CD4-positive, alpha-beta T cell treated with Interferon alpha-2 for 1 hour (primary cell): ENCODE data around the gene EFNA5.
"Not testable (repeated sequence)": the region's sequence is repeated elsewhere in the genome, so short reads cannot be mapped to it uniquely, and the experiment has no call there.

ENCODE experiments used
- DNase-seq, 2 donors: peaks; one replicate each; pipeline ENCODE4 v3.0.0-alpha.2; 2020 to 2022

Gene EFNA5

DNA sequence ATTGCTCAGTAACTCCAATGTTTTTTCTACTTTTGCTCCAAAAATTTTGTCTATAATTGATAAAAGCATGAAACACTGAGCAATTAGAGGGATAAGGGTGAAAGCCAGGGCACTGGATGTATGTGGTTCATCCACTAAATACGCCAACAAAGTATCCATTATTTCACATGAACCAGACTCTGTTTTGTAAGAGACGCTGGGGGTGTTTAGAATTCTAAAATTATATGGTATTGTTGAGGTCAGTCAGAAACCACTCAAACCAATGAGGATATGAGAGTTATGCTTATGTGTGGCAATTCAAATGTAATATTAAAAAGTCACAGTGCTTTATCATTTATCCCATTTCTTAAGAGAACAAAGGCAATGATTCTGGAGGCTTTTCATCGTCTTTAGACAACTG, 220.2 kb downstream of the EFNA5 start:
- no peak for DNase-seq

DNA sequence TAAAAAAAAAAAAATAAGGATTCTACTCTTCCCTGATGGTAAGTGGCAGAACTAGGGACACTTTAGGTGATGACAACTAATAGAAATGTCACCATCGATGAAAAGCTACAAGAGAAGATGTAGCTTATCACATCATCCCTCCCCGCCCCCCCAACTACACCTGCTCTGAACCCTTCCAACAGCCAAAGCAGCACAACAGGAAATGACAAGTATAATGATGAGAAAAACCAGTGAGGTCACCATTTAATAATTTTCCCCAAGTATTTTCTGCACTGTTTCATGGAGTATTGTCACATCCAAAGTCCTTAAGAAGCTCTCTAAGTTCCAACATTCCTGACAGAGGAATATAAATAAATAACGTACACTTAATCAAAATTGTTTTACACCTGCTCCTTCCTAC, 221.4 kb downstream of the EFNA5 start:
- no peak for DNase-seq

- DNase-seq = no peak
These were observed 223.2 kb downstream of the EFNA5 start for GRCh38 chr5:107447587-107447986.

- DNase-seq = no peak
These were observed 223.8 kb downstream of the EFNA5 start for GRCh38 chr5:107446972-107447371.

DNA sequence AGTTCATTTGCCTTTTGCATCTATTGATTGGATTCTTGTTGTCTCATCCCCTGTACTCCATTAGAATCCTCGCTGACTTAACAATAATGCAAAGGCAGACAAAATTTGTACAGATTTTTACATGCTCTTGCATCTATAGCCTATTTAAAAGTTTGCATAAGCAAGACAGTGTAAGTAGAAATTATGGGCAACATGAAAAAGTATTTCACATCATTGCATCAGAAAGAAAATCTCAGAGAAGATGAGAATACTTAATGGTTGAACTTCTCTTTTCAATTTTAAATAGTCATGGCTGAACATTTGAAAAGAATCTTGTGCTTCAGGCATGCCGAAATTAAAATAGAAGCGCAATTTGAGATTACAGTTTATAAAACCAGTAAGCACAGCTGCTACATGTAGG, 226.4 kb downstream of the EFNA5 start:
- no peak for DNase-seq

- no peak for DNase-seq
These were observed 226.8 kb downstream of the EFNA5 start for GRCh38 chr5:107443897-107444296.

GRCh38 chr5:107442452-107442851, 228.3 kb downstream of the EFNA5 start:
- DNase-seq = no peak

DNA sequence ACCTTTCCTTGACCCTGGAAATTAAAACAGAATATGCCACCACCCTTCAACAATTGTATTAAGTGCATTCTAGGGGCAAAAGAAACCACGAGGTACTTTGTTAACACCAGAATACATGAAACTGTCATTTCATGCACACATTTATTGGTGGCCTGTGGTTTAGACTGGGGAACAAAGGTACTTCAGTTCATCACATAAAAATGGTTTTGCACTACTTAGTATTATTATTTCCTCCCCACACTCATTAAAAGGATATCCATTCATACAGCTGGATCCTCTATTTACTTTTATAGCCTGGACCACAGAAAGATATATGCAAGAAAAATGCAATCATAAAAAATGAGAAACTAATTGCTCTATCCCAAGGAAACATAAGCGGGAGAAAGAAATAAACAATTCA, 230.9 kb downstream of the EFNA5 start:
- DNase-seq = no peak

GRCh38 chr5:107437986-107438510, 232.7 kb downstream of the EFNA5 start:
- no peak for DNase-seq

DNA sequence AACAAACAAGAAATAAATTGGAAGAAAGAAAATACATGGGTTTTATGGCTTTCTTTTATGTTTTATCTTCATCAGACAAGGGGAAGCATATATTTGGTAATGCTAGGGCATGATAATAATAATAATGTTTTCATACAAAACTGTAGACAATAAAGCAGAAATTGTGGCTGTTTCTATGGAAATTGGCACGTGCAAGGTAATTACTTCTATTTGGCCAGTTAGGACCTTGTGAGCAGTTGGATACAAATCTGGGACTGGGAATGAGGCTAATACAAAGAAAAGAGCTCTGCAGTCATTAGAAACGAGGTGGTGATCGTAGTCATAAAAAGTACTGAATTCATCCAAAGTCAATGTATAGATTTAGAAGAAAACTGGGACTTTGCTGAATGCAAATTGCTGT, 233.6 kb downstream of the EFNA5 start:
- no peak for DNase-seq

GRCh38 chr5:107436201-107436600, 234.5 kb downstream of the EFNA5 start:
- DNase-seq = no peak

- DNase-seq = no peak
These were observed 235.7 kb downstream of the EFNA5 start for GRCh38 chr5:107435061-107435460.

- not testable (repeated sequence) for DNase-seq
These were observed 237.1 kb downstream of the EFNA5 start for GRCh38 chr5:107433646-107434045.

DNA sequence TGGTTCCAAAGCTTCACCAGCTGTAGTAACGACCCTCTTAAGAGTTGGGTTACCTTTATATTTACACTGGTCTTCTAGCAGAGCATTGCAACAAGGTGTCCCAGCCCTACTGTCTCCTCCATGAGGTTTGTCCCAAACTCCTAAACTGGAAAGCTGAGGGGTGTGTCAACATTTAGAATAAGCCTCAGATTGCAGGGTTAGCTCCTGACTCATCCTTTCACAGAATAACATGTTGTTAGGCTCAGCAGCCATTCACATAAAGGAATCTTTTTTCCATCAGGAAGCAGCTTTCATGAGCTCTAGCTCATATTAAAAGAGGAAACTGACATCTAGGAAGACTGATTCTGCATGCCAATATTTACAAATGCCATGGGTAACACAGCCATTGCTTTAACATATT, 238.7 kb downstream of the EFNA5 start:
- no peak for DNase-seq

- no peak for DNase-seq
These were observed 239.2 kb downstream of the EFNA5 start for GRCh38 chr5:107431536-107431935.

DNA sequence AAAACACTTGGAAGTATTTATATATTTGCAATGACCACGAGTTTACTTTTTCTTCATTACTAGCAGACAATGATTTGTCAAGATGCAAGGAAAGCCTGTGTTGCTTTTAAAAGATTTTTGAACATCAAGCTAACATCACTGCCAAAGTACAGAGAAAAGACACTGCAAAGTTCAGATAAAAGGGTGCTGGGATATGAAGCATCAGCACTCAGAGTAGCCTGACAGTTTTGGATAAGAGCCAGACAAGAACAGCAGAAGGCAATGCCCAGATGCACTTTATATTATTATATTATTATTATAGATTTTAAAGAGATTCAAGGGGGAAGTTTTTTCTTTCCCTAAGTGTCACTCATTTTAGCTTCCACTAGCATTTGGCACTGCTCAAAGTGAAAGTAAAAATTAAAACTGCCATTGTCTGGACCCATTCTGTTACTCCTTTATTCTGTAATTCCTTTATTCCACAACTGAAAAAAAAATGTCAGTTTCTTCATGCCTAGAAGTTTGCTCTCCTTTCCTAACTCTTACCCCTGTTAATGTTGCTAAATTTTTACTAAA, 240.6 kb downstream of the EFNA5 start:
- no peak for DNase-seq

GRCh38 chr5:107428303-107428813, 242.4 kb downstream of the EFNA5 start:
- DNase-seq = no peak

- no peak for DNase-seq
These were observed 243.9 kb downstream of the EFNA5 start for GRCh38 chr5:107426872-107427271.

GRCh38 chr5:107426209-107426608, 244.5 kb downstream of the EFNA5 start:
- DNase-seq = no peak

- no peak for DNase-seq
These were observed 245.2 kb downstream of the EFNA5 start for GRCh38 chr5:107425541-107426031.

GRCh38 chr5:107424491-107424890, 246.2 kb downstream of the EFNA5 start:
- DNase-seq = no peak

DNA sequence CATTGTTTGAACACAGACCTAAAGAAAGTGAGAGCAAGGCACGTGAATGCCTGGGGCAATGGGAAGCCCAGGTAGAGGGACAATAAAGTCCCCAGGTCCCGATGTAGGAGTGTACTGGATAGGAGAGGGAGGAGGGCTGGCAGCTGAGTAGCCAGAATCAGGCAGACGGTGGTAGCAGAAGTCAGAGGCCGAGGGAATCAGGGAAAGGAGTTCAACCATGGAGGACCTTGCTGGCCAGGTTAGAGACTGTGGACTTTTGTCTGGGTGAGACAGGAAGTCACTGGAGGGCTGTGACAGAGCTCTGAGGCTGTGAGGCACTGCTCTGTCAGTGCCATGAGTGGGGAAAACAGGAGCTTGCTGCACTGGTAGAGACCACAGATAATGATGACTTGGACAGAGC, 248.2 kb downstream of the EFNA5 start:
- DNase-seq = no peak

GRCh38 chr5:107419498-107419897, 251.2 kb downstream of the EFNA5 start:
- no peak for DNase-seq

DNA sequence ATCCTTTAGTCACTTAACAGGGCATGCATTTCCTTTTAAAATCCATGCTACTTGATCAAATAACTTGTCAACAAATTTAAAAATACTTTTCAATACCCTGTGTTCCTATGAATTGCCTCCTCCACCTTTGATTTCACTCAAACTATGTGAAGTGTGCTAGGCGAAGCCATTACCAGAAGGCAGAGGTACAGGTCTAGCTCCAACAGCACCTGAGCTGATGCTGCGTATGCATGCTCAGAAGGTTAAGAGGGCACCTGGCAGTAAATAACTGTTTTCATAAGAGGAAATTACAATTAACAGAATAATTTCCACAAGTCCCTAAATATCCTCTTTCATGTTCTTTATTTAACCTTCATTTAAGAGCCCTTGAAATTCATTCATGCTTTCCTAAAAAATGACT, 251.8 kb downstream of the EFNA5 start:
- DNase-seq = no peak

- no peak for DNase-seq
These were observed 252.7 kb downstream of the EFNA5 start for GRCh38 chr5:107418071-107418470.
